ENCODE measurements around the gene AOPEP. TPM values are rescaled to one million over a fixed set of nuclear protein-coding genes. Genes with fewer than 3 reads are reported as not detected.

The AOPEP gene
- polyA plus RNA-seq, 1 donor from 2014 or later = 10.0 TPM

DNA sequence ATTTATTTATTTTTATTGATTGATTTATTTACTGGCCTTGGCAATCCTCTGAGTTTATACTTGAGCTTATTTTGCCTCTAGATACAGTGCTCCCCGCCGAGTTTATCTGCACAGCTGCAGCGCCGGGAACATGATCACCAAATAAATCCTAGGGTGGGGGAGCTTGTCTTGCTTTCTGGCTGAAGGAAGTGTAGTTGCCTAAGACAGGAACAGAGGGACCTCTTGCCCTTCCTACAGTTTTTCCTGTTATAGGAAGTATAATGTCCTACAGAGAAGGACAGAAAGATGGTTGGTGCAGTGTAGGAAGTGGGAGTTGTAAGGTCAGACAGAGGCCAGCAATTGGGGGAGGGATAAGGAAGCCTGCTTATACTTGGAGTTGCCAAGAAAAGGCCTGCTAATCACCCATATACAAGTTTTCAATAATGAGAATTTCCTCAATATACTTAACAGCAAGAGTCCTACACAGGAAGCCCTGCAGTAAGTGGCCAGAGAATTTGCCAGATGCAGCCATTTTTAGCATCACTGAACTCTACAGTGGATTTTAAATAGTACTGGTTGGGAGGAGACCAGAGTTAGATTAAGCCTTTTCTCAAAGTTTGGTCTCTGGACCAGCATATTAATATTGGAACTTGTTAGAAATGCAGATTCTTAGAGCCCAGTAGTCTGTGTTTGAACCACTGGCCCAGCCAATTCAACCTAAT, 7.7 kb downstream of the AOPEP start:
- Histone ChIP-seq H2AFZ (ENCODE audit: low read depth, low read length) (no peak overlapping the region), H3K4me2 (ENCODE audit: low read length) (no peak overlapping the region), H3F3A (ENCODE audit: insufficient read depth, low read length, poor library complexity, severe bottlenecking) (no peaks in the 10 kb centered on the region), H3K27me3 (ENCODE audit: insufficient read depth, low read depth, low read length) (no peaks in the 10 kb centered on the region), H4K20me1 (ENCODE audit: insufficient read depth) (no peaks in the 10 kb centered on the region), H3K27ac (ENCODE audit: low read length) (no peak overlapping the region), H3K36me3 (ENCODE audit: insufficient read depth, low read length) (no peaks in the 10 kb centered on the region), H3K9me3 (ENCODE audit: low read length) (no peaks in the 10 kb centered on the region), H3K79me2 (replicated peaks; ENCODE audit: insufficient read depth, low read length) (peaks cover 7% of the 10 kb centered on the region), H3K9ac (ENCODE audit: low read length) (no peak overlapping the region), H3K4me3 (ENCODE audit: low read length) (no peak overlapping the region), H3K9me2 (ENCODE audit: insufficient read depth, low read length) (no peaks in the 10 kb centered on the region)
- TF ChIP-seq TAF1 (IDR thresholded peaks at IDR 0.05; ENCODE audit: low read depth) (no peak), REST (IDR thresholded peaks at IDR 0.05; ENCODE audit: borderline replicate concordance) (no peak)

GRCh38 chr9:94736759-94737158, 10.3 kb downstream of the AOPEP start:
- no peaks in the 10 kb centered on the region for H3F3A ChIP-seq (ENCODE audit: insufficient read depth, low read length, poor library complexity, severe bottlenecking)
- no peaks in the 10 kb centered on the region for H3K27me3 ChIP-seq (ENCODE audit: insufficient read depth, low read depth, low read length)
- TF ChIP-seq MXI1 (conservative IDR thresholded peaks at IDR 0.05; ENCODE audit: poor library complexity, severe bottlenecking) = no peak
- no peak overlapping the region for H3K9ac ChIP-seq (ENCODE audit: low read length)
- H3K4me3 ChIP-seq (ENCODE audit: low read length) = no peak overlapping the region
- no peak overlapping the region for H3K27ac ChIP-seq (ENCODE audit: low read length)
- no peak overlapping the region for H2AFZ ChIP-seq (ENCODE audit: low read depth, low read length)
- H3K79me2 ChIP-seq (replicated peaks; ENCODE audit: insufficient read depth, low read length) = peaks cover 7% of the 10 kb centered on the region
- no peak overlapping the region for H3K4me2 ChIP-seq (ENCODE audit: low read length)
- H3K9me3 ChIP-seq (ENCODE audit: low read length) = no peaks in the 10 kb centered on the region
- H3K36me3 ChIP-seq (ENCODE audit: insufficient read depth, low read length) = no peaks in the 10 kb centered on the region
- H3K9me2 ChIP-seq (ENCODE audit: insufficient read depth, low read length) = no peaks in the 10 kb centered on the region
- no peaks in the 10 kb centered on the region for H4K20me1 ChIP-seq (ENCODE audit: insufficient read depth)

GRCh38 chr9:94740145-94740840, 13.8 kb downstream of the AOPEP start:
- no peaks in the 10 kb centered on the region for H3F3A ChIP-seq (ENCODE audit: insufficient read depth, low read length, poor library complexity, severe bottlenecking)
- H4K20me1 ChIP-seq (ENCODE audit: insufficient read depth) = no peaks in the 10 kb centered on the region
- no peak overlapping the region for H3K9ac ChIP-seq (ENCODE audit: low read length)
- no peak overlapping the region for H2AFZ ChIP-seq (ENCODE audit: low read depth, low read length)
- H3K79me2 ChIP-seq (replicated peaks; ENCODE audit: insufficient read depth, low read length) = peaks cover 7% of the 10 kb centered on the region
- no peak overlapping the region for H3K4me3 ChIP-seq (ENCODE audit: low read length)
- H3K9me2 ChIP-seq (ENCODE audit: insufficient read depth, low read length) = no peaks in the 10 kb centered on the region
- no peaks in the 10 kb centered on the region for H3K9me3 ChIP-seq (ENCODE audit: low read length)
- H3K4me2 ChIP-seq (ENCODE audit: low read length) = no peak overlapping the region
- no peak overlapping the region for H3K27ac ChIP-seq (ENCODE audit: low read length)
- TF ChIP-seq POLR2AphosphoS5 (IDR thresholded peaks at IDR 0.05) = no peak
- TF ChIP-seq EZH2 (IDR thresholded peaks at IDR 0.05; ENCODE audit: borderline replicate concordance, insufficient read depth, low read length, poor library complexity, severe bottlenecking) = no peak
- TF ChIP-seq TAF1 (IDR thresholded peaks at IDR 0.05; ENCODE audit: low read depth) = no peak
- TF ChIP-seq REST (IDR thresholded peaks at IDR 0.05; ENCODE audit: borderline replicate concordance) = no peak
- TF ChIP-seq EP300 (conservative IDR thresholded peaks at IDR 0.05; ENCODE audit: poor library complexity, severe bottlenecking) = no peak
- no peak for TF ChIP-seq RAD21 (conservative IDR thresholded peaks at IDR 0.05)
- no peak for TF ChIP-seq SMC3 (conservative IDR thresholded peaks at IDR 0.05; ENCODE audit: poor library complexity)
- TF ChIP-seq, protein P1, sequence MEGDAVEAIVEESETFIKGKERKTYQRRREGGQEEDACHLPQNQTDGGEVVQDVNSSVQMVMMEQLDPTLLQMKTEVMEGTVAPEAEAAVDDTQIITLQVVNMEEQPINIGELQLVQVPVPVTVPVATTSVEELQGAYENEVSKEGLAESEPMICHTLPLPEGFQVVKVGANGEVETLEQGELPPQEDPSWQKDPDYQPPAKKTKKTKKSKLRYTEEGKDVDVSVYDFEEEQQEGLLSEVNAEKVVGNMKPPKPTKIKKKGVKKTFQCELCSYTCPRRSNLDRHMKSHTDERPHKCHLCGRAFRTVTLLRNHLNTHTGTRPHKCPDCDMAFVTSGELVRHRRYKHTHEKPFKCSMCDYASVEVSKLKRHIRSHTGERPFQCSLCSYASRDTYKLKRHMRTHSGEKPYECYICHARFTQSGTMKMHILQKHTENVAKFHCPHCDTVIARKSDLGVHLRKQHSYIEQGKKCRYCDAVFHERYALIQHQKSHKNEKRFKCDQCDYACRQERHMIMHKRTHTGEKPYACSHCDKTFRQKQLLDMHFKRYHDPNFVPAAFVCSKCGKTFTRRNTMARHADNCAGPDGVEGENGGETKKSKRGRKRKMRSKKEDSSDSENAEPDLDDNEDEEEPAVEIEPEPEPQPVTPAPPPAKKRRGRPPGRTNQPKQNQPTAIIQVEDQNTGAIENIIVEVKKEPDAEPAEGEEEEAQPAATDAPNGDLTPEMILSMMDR (IDR thresholded peaks at IDR 0.05; ENCODE audit: poor library complexity, severe bottlenecking) = no peak
- TF ChIP-seq MXI1 (conservative IDR thresholded peaks at IDR 0.05; ENCODE audit: poor library complexity, severe bottlenecking) = no peak
- no peaks in the 10 kb centered on the region for H3K27me3 ChIP-seq (ENCODE audit: insufficient read depth, low read depth, low read length)
- H3K36me3 ChIP-seq (ENCODE audit: insufficient read depth, low read length) = no peaks in the 10 kb centered on the region
